Uterine smooth muscle cell (primary cell): Measurements from ENCODE around the gene ADAM11. TPM values are rescaled to one million over a fixed set of nuclear protein-coding genes. Genes with fewer than 3 reads are reported as not detected.

Experiments
- total RNA-seq: library from RNA; depleted of rRNA; stranded (reverse); fragments of >200 nt; gene quantifications from 2 replicates; pipeline ENCODE4 v1.2.3, GENCODE V29; 2014

The ADAM11 gene
- total RNA-seq, result 0.75 and 0.77 TPM in 2 replicates

GRCh38 chr17:44758414-44759085, at the start of gene ADAM11:
ADAM11 (plus strand) TSS chr17:44758988; CDS start chr17:44759200, 212 bp downstream.

GRCh38 chr17:44829523-44830358, 71.0 kb downstream of the ADAM11 start, which contains the start of gene GJC1:
GJC1 (minus strand) TSS chr17:44830287; CDS start chr17:44805817, 24,470 bp downstream.

Other genes starting within 250 kb of the ADAM11 start
- 11.2 and 31.4 TPM in 2 replicates for gene FZD2, start 201.5 kb upstream of the ADAM11 start, total RNA-seq
- gene MEIOC, start 102.5 kb upstream of the ADAM11 start, total RNA-seq, result 0.12 and 0.22 TPM in 2 replicates
- 44.4 and 53.2 TPM in 2 replicates for gene CCDC43, start 69.2 kb upstream of the ADAM11 start, total RNA-seq
- gene DBF4B, start 50.3 kb upstream of the ADAM11 start, total RNA-seq, result 4.9 and 10.1 TPM in 2 replicates
- 56.0 and 69.2 TPM in 2 replicates for gene GJC1, start 71.3 kb downstream of the ADAM11 start, total RNA-seq
- gene HIGD1B, start 88.9 kb downstream of the ADAM11 start, total RNA-seq, result not detected in 2 replicates
- gene EFTUD2, start 140.5 kb downstream of the ADAM11 start, total RNA-seq, result 88.9 and 207 TPM in 2 replicates
- 0.12 TPM in 1 of 2 replicates, not detected in the other for gene GFAP, start 156.5 kb downstream of the ADAM11 start, total RNA-seq
- 1.7 and 8.9 TPM in 2 replicates for gene KIF18B, start 188.8 kb downstream of the ADAM11 start, total RNA-seq
- 0.22 and 0.37 TPM in 2 replicates for gene C1QL1, start 209.3 kb downstream of the ADAM11 start, total RNA-seq